ENCODE data around the gene VPS18.

Gene VPS18

DNA sequence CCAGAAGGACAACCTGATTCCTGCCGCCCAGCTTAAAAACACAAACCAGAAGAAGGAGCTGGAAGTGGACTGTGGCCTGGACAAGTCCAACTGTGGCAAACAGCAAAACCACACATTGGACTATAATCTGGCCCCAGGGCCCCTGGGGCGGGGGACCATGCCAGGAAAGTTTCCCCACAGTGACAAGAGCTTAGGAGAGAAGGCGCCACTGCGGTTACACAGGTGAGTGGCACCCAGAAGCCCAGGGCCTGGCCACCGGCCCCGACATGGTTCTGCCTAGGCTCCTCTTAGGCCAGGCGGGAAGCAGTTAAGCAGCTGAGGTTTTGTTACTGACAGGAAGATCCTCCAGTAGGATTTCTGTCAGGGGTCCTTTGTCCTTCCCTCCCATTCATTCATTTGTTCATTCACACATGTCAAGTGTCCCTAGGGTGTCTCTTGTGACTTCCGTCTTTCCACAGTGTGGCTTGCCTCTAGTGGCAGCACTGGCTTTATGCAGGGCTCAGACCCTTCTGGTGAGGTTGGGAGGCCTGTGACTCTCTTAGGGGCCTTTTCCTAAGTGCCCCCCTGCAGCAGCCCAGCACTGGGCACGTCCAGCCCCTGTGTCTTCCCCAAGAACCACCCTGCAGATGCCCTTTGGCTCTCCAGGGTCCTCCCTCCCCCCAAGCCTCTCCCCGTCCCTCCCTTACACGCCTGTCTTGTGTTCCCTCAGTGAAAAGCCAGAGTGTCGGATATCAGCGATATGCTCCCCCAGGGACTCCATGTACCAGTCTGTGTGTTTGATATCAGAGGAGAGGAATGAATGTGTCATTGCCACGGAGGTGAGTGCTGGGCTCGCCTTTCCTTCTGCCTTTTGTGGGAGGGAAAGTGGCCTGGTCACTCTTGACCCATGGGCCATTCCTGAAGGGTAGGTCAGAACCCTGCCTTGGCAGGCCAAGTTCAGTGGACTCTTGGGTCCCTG is 42.7 kb downstream of the VPS18 start:
- no peak for DNase-seq (ENCODE audit: low read depth, low spot score)

DNA sequence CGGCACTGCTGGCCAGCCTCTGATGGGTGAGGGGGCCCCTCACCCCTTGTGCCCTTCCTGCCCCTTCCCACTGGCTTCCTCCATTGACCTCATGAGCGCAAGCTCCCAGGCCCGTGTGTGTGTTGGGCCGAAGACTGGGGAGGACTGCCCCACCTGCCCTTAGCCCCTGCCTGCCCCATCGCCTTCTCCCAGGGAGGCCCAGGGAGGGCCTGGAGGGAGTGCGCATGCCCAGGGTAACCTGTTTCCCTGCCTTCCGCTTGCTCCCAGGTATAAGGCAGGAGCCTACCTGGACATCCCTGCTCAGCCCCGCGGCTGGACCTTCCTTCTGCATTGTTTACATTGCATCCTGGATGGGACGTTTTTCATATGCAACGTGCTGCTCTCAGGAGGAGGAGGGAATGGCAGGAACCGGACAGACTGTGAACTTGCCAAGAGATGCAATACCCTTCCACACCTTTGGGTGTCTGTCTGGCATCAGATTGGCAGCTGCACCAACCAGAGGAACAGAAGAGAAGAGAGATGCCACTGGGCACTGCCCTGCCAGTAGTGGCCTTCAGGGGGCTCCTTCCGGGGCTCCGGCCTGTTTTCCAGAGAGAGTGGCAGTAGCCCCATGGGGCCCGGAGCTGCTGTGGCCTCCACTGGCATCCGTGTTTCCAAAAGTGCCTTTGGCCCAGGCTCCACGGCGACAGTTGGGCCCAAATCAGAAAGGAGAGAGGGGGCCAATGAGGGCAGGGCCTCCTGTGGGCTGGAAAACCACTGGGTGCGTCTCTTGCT is 43.7 kb downstream of the VPS18 start:
- no peak for DNase-seq (ENCODE audit: low read depth, low spot score)

DNA sequence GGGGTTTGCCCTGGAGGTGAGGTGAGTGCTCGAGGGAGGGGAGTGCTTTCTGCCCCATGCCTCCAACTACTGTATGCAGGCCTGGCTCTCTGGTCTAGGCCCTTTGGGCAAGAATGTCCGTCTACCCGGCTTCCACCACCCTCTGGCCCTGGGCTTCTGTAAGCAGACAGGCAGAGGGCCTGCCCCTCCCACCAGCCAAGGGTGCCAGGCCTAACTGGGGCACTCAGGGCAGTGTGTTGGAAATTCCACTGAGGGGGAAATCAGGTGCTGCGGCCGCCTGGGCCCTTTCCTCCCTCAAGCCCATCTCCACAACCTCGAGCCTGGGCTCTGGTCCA is 44.3 kb downstream of the VPS18 start:
- no peak for DNase-seq (ENCODE audit: low read depth, low spot score)

DNA sequence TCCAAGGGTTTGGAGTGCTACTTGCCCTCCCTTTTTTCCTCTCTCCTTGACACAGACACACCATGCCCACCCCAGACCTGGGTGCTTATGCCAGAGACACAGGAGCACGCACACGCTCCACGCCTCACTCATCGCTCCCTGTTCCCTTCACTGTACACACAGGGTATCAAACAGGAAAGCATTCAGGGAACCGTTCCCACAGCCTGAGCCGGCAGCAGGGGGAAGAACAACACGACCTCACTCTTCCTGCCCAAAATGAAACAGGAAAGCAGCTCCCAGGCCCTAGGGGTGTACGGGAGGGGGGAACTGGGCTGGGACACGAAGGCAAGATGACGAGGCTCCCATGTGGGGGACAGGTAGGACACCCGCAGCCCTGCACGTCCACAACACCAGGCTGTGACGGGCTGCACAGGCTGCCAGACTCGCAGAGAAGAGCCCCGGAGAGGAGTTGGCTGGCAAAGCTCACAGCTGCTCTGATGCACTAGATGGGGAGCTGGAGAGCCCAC is 46.1 kb downstream of the VPS18 start:
- no peak for DNase-seq (ENCODE audit: low read depth, low spot score)

DNA sequence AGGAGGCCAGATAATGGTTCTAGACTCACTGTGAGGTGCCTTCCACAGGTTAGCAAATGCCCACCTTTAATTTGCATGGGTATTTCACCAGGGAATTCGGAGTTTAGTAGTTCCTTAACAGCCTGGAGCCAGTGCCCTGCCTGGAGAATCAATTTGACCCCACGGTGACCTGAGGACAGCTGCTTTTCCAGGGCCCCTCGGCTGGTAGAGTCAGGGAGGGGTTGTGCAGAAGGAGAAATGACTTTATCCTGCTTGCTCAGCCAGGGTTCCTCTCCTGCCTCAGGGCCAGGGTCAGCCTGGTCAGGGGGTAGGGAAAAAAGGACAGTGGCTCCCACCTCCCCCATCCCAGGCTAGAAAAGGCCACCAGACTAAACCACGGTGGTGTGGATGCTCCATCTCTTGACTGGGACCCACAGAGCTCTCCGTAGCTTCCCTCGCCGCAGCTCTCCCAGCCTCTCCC is 46.8 kb downstream of the VPS18 start:
- no peak for DNase-seq (ENCODE audit: low read depth, low spot score)

DNA sequence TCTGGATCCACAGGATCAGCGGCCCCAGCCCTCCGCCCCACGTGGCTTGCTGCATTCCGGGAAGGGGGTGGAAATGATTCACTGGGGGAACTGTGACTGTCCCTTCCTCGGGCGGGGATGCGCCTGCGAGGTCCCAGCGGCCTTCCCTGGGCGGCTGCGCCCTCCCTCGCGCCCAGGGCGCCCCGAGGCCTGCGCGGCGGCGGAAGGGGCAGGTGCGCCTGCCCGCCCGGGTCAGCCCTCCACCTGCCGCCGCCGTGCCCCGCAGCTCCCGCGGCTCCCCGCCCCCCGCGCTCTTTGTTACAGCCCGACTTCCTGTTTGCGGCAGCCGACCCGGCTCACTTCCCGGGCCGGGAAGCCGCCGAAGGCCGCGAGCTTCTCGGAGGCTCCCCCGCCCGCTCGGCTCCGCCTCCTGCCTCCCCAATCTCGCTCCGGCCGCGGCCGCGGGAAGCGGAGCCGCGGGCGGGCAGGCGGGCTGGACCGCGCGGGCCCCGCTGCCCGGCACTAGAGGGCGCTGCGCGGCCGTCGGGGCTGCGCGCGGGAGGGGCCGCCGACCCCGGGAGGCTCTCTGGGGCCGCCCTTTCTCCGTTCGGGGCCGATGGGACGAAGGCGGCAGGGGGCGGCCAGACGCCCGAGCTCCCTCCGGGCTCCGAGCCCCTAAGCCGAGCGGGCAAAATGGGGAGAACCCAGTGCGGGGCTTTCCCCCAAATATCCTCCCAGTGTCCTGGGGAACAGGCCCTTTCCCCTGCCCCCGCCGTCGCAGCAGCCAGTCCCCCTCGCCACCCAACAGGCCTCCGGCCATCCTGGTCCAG is 47.5 kb downstream of the VPS18 start:
- DNase-seq (ENCODE audit: low read depth, low spot score) = no peak

DNA sequence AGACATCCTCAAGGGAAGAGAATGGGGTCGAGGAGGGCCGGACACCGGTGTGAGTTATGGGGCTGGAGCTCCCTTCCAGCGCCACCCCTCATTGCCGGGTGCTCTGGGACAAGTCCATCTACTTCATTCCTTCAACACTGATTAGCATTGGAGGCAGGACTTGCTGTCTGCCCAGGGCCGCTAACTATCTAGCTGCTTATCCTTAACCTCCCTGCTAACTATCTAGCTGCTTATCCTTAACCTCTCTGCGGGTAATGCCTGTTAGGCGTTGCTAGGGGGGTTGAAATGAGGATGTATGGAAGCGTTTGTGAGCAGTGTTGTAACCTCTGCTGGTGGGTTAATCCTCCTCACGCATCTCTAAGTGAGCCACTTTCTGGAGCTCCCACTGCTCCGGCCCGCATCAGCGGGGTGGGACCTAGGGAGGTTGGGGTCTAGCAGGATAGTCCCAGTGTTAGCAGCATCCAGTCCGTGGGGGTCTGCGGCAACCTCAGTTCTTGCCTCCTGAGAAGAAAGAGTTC is 48.1 kb downstream of the VPS18 start:
- no peak for DNase-seq (ENCODE audit: low read depth, low spot score)

DNA sequence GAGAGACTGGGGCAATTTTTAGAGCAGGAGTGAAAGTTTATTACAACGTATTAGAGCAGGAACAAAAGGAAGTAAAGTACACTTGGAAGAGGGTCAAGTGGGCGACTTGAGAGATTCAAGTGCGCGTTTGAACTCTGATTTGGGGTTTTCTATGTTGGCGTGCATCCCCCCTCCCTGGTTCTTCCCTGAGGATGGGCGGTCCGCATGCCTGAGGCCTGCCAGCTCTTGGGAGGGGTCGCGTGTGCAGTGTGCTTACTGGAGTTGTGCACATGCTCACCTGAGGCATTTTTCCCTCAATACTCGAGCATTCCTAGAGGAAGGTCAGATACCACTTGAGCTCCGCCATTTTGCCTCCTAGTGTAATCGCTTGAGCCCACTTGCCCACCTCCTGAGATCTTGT is 48.6 kb downstream of the VPS18 start:
- no peak for DNase-seq (ENCODE audit: low read depth, low spot score)

DNA sequence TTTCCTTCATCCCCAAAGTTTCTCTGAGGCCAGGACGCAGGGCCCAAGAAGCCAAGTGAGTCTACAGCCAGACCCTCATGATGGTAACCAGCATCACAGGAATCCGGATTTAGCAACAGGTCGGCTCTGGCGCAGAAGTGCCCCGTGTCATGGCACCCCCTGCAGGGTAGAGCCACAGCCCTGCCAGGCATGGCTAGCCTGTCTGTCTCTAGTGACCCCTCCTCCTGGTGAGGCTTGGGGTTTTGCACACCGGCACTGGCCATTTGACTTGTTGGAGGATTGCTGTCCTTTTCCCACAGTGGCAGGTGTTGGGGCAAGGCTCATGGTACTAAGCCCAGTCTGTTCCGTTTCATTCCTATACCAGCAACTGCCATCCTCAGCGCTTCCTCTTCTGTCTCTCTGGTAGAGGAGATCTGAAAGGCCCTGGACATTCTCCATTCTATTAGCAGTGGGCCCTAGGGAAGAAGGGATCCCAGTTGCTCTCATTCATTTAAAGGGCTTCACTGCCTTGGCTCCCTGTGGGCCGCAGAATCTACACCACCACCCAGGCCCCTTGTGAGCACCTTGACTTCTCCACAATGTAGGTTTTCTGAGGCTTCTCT is 49.6 kb downstream of the VPS18 start:
- no peak for DNase-seq (ENCODE audit: low read depth, low spot score)

DNA sequence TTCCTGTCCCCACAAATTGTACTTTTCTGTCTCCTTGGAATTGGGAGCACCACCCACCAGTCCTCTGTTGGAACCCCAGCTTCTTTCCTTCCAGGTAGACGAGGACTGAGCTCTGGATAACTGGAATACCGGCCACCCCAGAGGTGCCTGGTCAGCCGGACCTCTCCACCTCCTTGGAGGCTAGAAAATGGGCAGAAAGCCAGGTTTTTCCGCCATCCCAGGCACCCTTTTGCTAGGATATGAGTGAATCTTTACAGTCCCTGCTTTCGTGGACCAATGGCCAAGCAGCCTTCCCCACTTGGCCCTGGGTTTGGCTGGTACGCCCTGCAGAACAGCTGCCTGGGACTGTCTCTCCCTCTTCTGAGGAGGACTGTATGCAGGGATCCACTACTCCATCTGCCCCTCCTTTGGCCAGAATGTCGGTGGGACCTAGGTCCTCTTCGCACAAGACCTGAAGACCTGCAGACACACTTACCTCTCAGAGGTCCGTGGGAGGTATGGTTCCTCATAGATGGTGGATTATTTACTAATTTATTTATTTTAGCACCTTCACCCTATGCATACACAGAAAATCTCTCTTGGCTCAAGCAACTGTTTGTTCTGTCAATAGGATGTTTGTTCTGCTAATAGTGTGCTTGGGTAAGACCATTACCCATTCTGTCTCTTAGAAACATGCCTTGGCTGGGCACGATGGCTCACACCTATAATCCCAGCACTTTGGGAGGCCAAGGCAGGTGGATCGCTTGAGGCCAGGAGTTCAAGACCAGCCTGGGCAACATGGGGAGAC is 50.5 kb downstream of the VPS18 start:
- no peak for DNase-seq (ENCODE audit: low read depth, low spot score)

DNA sequence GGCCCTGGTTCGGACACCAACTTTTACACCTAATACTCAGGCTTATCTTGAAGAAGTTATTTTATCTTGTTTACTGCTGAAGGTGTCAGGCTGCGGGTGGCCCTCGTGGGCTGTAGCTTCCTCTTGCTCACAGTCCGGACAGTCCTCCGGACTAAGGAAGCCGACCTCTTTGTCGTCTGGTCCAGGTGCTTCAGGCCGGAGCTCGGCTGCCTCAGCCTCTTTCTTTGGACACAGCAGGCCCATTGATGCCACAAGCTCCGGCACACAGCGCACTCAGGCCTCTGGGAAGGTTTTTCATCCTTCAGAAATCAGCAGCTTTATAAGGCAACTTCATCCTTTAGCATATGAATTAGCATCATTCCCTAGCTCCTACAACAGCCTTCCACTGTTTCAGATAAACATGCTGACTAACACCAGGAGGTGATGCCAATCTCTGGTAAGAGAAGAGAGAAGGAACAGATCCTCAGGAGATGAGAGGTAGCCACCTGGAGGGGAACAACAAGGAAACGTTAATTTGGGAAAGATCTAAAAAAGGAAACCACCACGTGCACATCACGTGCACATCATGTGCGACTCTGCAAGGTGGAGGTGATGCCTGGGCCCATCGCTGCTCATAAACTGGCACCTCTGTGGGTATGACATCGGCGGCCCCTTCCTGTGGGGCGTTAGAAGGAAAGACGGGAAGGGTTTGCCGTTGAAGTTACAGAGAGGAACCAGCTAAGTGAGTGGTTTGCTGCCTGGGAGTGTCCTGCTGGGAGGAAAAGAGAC is 54.6 kb downstream of the VPS18 start:
- no peak for DNase-seq (ENCODE audit: low read depth, low spot score)

DNA sequence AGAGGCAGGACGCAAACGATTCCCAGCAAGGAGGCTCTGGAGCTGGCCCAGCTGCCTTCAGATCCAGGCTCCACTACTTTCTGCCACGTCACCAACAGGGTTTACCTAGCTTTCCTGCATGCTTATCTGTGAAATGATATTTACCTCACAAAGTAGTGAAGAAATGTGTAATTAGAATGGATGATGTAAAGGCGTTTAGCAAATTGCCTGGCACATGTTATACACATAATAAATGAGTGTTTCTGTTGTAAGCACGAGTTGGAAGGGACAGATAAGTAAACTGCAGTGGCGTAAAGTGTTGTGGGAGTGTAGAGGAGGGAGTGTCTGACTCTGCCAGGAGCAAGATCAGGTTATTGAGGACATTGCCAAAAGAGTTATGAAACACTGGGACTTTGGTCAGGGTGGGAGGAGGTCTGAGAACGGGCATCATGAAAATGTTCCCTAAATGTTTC is 55.5 kb downstream of the VPS18 start:
- no peak for DNase-seq (ENCODE audit: low read depth, low spot score)

DNA sequence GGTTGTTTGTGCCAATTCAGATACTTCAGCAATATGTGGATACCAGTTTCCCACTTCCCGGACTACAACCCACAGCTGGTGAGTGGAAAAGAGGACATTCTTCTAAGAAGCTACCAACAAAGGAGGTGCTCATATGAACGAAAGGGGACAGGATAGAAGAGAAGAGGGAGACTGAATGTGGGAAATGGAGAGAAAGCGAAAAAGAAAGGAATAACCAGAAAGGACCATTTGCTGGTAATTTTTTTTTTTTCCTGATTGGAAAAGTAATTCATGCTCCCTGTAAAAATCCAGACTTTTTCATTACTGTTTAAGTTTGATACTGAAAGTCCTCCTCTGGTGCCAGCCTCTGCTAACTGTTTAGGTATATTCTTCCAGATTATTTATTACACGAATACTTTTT is 57.5 kb downstream of the VPS18 start:
- no peak for DNase-seq (ENCODE audit: low read depth, low spot score)

DNA sequence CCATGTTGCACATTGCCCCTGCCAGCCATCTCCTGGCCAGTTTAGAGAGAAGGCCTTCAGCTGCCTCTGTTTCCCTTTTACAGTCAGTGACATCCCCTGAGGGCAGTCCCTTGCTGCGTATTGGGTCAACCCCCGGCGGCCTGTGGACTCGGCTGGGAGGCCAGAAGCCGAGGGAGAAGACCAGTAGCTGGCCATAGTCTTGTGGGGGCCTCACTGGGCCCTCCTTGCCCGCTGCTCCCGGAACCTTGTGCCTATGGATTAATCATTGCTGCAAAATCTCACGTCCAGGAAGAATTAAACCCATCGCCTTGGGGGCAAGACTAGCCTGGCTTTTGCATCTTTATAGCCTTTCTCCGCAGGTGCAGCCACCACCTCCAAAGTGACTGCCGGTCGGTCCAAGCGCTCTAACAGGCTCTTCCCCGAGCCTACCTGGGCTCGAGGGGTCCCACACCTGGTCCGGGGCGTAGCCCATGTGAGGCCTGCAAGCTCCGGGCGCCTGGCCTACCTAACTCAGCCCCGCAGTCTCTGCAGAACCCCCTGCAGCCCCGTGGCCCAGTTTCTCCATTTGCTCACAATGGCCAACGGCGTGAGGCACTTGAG is 58.2 kb downstream of the VPS18 start:
- no peak for DNase-seq (ENCODE audit: low read depth, low spot score)

DNA sequence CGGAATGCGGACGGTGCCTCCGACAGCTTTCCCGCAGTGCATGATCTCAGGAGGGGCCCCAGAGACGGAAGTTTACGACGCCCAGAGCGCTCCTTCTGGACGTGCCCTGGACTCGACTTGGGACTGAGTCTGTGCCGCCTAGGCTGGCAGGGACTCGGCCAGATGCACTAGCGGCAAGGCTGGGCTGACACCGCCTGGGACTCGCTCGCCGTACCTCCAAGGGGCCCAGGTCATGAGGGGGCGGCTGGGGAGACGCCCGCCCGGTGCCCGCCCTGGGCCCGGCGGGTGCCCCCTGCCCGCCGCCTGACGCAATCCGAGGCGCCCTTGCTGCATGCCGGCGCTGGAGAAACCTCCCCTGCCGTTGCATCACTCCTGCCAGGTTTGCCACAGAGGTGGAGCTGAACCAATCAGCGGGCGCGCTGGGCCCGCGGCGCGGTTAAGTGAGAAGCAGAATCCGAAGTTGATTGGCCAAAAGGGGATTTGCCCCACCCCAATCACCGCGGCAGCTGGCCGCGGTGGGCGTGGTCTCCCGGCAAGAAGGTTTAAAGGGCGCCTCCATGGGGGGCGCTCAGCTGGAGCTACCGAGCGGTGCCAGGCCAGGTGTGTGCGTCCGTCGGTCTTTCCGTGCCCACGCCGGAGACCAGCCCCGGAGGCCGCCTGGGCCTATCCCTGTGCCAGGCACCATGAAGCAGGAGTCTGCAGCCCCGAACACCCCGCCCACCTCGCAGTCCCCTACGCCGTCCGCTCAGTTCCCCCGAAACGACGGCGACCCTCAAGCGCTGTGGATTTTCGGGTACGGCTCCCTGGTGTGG is 58.9 kb downstream of the VPS18 start, which contains the start of gene CHAC1:
TSS of gene CHAC1 (plus strand) at position 571 of the 812 bp plus-strand sequence. CDS start at position 684, 113 bp downstream.
- peak; percentile 95 for DNase-seq (ENCODE audit: low read depth, low spot score)

Data from iPS DF 19.7 (cell line).